Endodermal cell (in vitro differentiated cells): ENCODE data around the gene HP. TPM values are rescaled to one million over a fixed set of nuclear protein-coding genes. Genes with fewer than 3 reads are reported as not detected.
A peak's percentile ranks its signal among the peaks of the same experiment; 100 is the strongest.

Experiments used
- DNase-seq: peaks from one replicate; pipeline ENCODE4 v3.0.0-alpha.2; 2017
- H3K27ac ChIP-seq: 2 replicates; pipeline ENCODE4 v1.5.1; 2013; ENCODE audit warnings: mild to moderate bottlenecking, low read depth, low read length, moderate library complexity
- H3K27me3 ChIP-seq: 2 replicates; pipeline ENCODE4 v1.6.1; 2013; ENCODE audit warnings: mild to moderate bottlenecking, low read length, moderate library complexity; ENCODE audit not compliant: insufficient read depth, control insufficient read depth, poor library complexity, severe bottlenecking
- H3K36me3 ChIP-seq: 2 replicates; pipeline ENCODE4 v1.7.0; 2013; ENCODE audit warnings: mild to moderate bottlenecking, low read length, moderate library complexity; ENCODE audit not compliant: control insufficient read depth, insufficient read depth
- H3K4me1 ChIP-seq: one replicate; pipeline ENCODE4 v1.7.0; 2013; ENCODE audit warnings: low read length; ENCODE audit not compliant: control insufficient read depth, insufficient read depth
- H3K4me3 ChIP-seq: 2 replicates; pipeline ENCODE4 v1.5.1; 2013; ENCODE audit warnings: mild to moderate bottlenecking, low read length, moderate library complexity
- H3K9ac ChIP-seq: 2 replicates; pipeline ENCODE4 v1.6.1; 2013; ENCODE audit warnings: mild to moderate bottlenecking, low read length, moderate library complexity; ENCODE audit not compliant: poor library complexity, severe bottlenecking; ENCODE audit errors: extremely low read depth
- H3K9me3 ChIP-seq: 2 replicates; pipeline ENCODE4 v1.6.1; 2013; ENCODE audit warnings: mild to moderate bottlenecking, low read length, moderate library complexity; ENCODE audit not compliant: control insufficient read depth
- H3K27ac Mint-ChIP-seq: 2 replicates; pipeline ENCODE4 v1.8.0; 2020; ENCODE audit warnings: mixed read lengths
- H3K27me3 Mint-ChIP-seq: 2 replicates; pipeline ENCODE4 v1.8.0; 2021; ENCODE audit warnings: mild to moderate bottlenecking, mixed read lengths; ENCODE audit not compliant: insufficient read depth
- H3K36me3 Mint-ChIP-seq: 2 replicates; pipeline ENCODE4 v1.8.0; 2020; ENCODE audit warnings: low read depth, mixed read lengths
- H3K4me1 Mint-ChIP-seq: 2 replicates; pipeline ENCODE4 v1.8.0; 2020; ENCODE audit warnings: mixed read lengths
- H3K4me3 Mint-ChIP-seq: 2 replicates; pipeline ENCODE4 v1.8.0; 2020; ENCODE audit warnings: mild to moderate bottlenecking, moderate library complexity, mixed read lengths
- H3K9me3 Mint-ChIP-seq: 2 replicates; pipeline ENCODE4 v1.8.0; 2020; ENCODE audit warnings: mild to moderate bottlenecking, mixed read lengths
- CTCF ChIP-seq: fragments of 200-600 bp; sonication (generic); conservative IDR thresholded peaks from 2 replicates; pipeline ENCODE4 v1.5.0; 2021; ENCODE audit warnings: antibody characterized with exemption, mild to moderate bottlenecking
- WGBS, 2 experiments: methylation state at CpG; one replicate each; pipeline versions ENCODE4 v1.1.5 to v1.1.7; 2013; ENCODE audit warnings: missing lambda C conversion rate in 2 of 2, mixed read lengths in 1 of 2; ENCODE audit not compliant: insufficient coverage in 1 of 2, insufficient read length in 1 of 2; 5-methylcytosine and 5-hydroxymethylcytosine counted together
- total RNA-seq, 2 donors: library from RNA; stranded (reverse); fragmentation: NEBNext Ultra II Directional in 1 of 2; extraction: Animal tissue kit (Norgen Biotek cat#: 25700) in 1 of 2; gene quantifications; 2 replicates in 1 of 2; 3 replicates in 1 of 2; pipeline ENCODE4 v1.2.1, GENCODE V29; 2021

HP gene
- total RNA-seq, 2 donors from 2014 or later: 3.9 to 9.5 TPM

- Histone ChIP-seq H3K27ac (no peak overlapping the region), H3K4me1 (no peaks in the 10 kb centered on the region), H3K4me3 (no peak overlapping the region), H3K9ac (no peak overlapping the region), H3K9me3 (peaks cover 29% of the 10 kb centered on the region), H3K27me3 (no peaks in the 10 kb centered on the region), H3K36me3 (peaks cover 58% of the 10 kb centered on the region)
- H3K9me3 Mint-ChIP-seq: peaks cover 17% of the 10 kb centered on the region
- no peaks in the 10 kb centered on the region for H3K4me1 Mint-ChIP-seq
- peaks cover 55% of the 10 kb centered on the region for H3K36me3 Mint-ChIP-seq
- WGBS, 2 experiments: 100% methylated on average over 2 of the region's 2 CpGs; no CpG with 5 or more reads in 1 of the 2 experiments
- H3K27ac Mint-ChIP-seq: no peak overlapping the region
- H3K4me3 Mint-ChIP-seq: no peak overlapping the region
- DNase-seq: no peak
- TF ChIP-seq CTCF: no peak
- no peaks in the 10 kb centered on the region for H3K27me3 Mint-ChIP-seq
These were observed 30.7 kb downstream of the HP start for GRCh38 chr16:72085002-72085401.

GRCh38 chr16:72091217-72091616 is 36.9 kb downstream of the HP start:
- Mint-ChIP-seq H3K27me3 (no peaks in the 10 kb centered on the region), H3K4me3 (peak overlapping the region; percentile 96), H3K4me1 (peaks cover 16% of the 10 kb centered on the region), H3K36me3 (peaks cover 45% of the 10 kb centered on the region), H3K27ac (no peak overlapping the region), H3K9me3 (no peaks in the 10 kb centered on the region)
- peaks cover 43% of the 10 kb centered on the region for H3K36me3 ChIP-seq
- no peak overlapping the region for H3K27ac ChIP-seq
- no peak overlapping the region for H3K9ac ChIP-seq
- H3K27me3 ChIP-seq: no peaks in the 10 kb centered on the region
- H3K9me3 ChIP-seq: peaks cover 5% of the 10 kb centered on the region
- H3K4me1 ChIP-seq: peaks cover 14% of the 10 kb centered on the region
- 90 to 97% methylated on average over 2 to 3 of the region's 3 CpGs for WGBS, 2 experiments
- H3K4me3 ChIP-seq: no peak overlapping the region
- no peak for TF ChIP-seq CTCF
- DNase-seq: no peak

- Mint-ChIP-seq H3K27ac (peak overlapping the region; percentile 87), H3K36me3 (peaks cover 44% of the 10 kb centered on the region), H3K9me3 (no peaks in the 10 kb centered on the region), H3K27me3 (no peaks in the 10 kb centered on the region), H3K4me3 (peak overlapping the region; percentile 96), H3K4me1 (peaks cover 16% of the 10 kb centered on the region)
- peak overlapping the region; percentile 84 for H3K9ac ChIP-seq
- DNase-seq: no peak
- H3K9me3 ChIP-seq: no peaks in the 10 kb centered on the region
- H3K4me1 ChIP-seq: peaks cover 14% of the 10 kb centered on the region
- TF ChIP-seq CTCF: no peak
- H3K4me3 ChIP-seq: peak overlapping the region; percentile 92
- H3K36me3 ChIP-seq: peaks cover 45% of the 10 kb centered on the region
- no peaks in the 10 kb centered on the region for H3K27me3 ChIP-seq
- 0 to 1% methylated on average over 10 to 22 of the region's 22 CpGs for WGBS, 2 experiments
- H3K27ac ChIP-seq: peak overlapping the region; percentile 69
These were observed 38.6 kb downstream of the HP start for GRCh38 chr16:72092832-72093447.
